ENCODE data around the gene C22orf31. TPM values are rescaled to one million over a fixed set of nuclear protein-coding genes. Genes with fewer than 3 reads are reported as not detected.

The C22orf31 gene
- total RNA-seq, 1 experiment from 2014 or later = not detected

- Mint-ChIP-seq H3K9me3 (ENCODE audit: unreplicated experiment) (no peaks in the 10 kb centered on the region), H3K4me3 (ENCODE audit: unreplicated experiment) (peak overlapping the region; percentile 83), H3K36me3 (ENCODE audit: insufficient read depth, unreplicated experiment) (no peaks in the 10 kb centered on the region), H3K27ac (ENCODE audit: low read depth, unreplicated experiment) (peak overlapping the region; percentile 97), H3K27me3 (ENCODE audit: insufficient read depth, unreplicated experiment) (no peaks in the 10 kb centered on the region), H3K4me1 (ENCODE audit: insufficient read depth, unreplicated experiment) (peaks cover 22% of the 10 kb centered on the region)
- peak; percentile 95 for DNase-seq (ENCODE audit: unreplicated experiment)
- ChIA-PET CTCF (interaction anchor here (0.7 to 3.4 kb wide), 7 partner anchors 9 to 215 kb away, joined by 3 to 21 read pairs (median 4); no protein-coding TSS in a partner anchor), POLR2A (interaction anchor here (0.6 to 2.4 kb wide), 13 partner anchors 9 to 231 kb away, joined by 3 to 11 read pairs (median 4); partner anchors contain the start of gene XBP1)
- TSS peak; percentile 86 for BruUV-seq (replicated peaks)
- intact Hi-C loops (cut with micrococcal nuclease) = loop anchor here (1.0 to 5.0 kb wide), 2 partner anchors 134 to 148 kb away; partner anchors contain the start of gene ZNRF3
- no peak for TF ChIP-seq CTCF (IDR thresholded peaks at IDR 0.05; ENCODE audit: unreplicated experiment)
Observed at GRCh38 chr22:29031227-29032011, 30.2 kb downstream of the C22orf31 start.

GRCh38 chr22:29030618-29031226 is 30.9 kb downstream of the C22orf31 start:
- TF ChIP-seq CTCF (IDR thresholded peaks at IDR 0.05; ENCODE audit: unreplicated experiment) = no peak
- POLR2A ChIA-PET = interaction anchor here (0.6 to 2.4 kb wide), 12 partner anchors 10 to 324 kb away, joined by 3 to 11 read pairs (median 4); no protein-coding TSS in a partner anchor
- intact Hi-C loops (cut with micrococcal nuclease) = loop anchor here (1.0 to 5.0 kb wide), 2 partner anchors 133 to 147 kb away; partner anchors contain the start of gene ZNRF3
- Mint-ChIP-seq H3K4me1 (ENCODE audit: insufficient read depth, unreplicated experiment) (peaks cover 22% of the 10 kb centered on the region), H3K9me3 (ENCODE audit: unreplicated experiment) (no peaks in the 10 kb centered on the region), H3K36me3 (ENCODE audit: insufficient read depth, unreplicated experiment) (no peaks in the 10 kb centered on the region), H3K27me3 (ENCODE audit: insufficient read depth, unreplicated experiment) (no peaks in the 10 kb centered on the region), H3K4me3 (ENCODE audit: unreplicated experiment) (peak overlapping the region; percentile 83), H3K27ac (ENCODE audit: low read depth, unreplicated experiment) (peak overlapping the region; percentile 97)
- no TSS peak for BruUV-seq (replicated peaks)
- CTCF ChIA-PET = interaction anchor here (0.7 to 3.4 kb wide), 5 partner anchors 10 to 175 kb away, joined by 3 to 21 read pairs (median 6); no protein-coding TSS in a partner anchor
- peak; percentile 91 for DNase-seq (ENCODE audit: unreplicated experiment)

- DNase-seq (ENCODE audit: unreplicated experiment) = peak; percentile 40
- H3K27me3 Mint-ChIP-seq (ENCODE audit: insufficient read depth, unreplicated experiment) = no peaks in the 10 kb centered on the region
- peak overlapping the region; percentile 83 for H3K4me3 Mint-ChIP-seq (ENCODE audit: unreplicated experiment)
- TF ChIP-seq CTCF (IDR thresholded peaks at IDR 0.05; ENCODE audit: unreplicated experiment) = no peak
- no peaks in the 10 kb centered on the region for H3K9me3 Mint-ChIP-seq (ENCODE audit: unreplicated experiment)
- CTCF ChIA-PET = interaction anchor here (1.8 to 3.4 kb wide), 2 partner anchors 10 to 174 kb away, joined by 7 to 21 read pairs; no protein-coding TSS in a partner anchor
- peaks cover 22% of the 10 kb centered on the region for H3K4me1 Mint-ChIP-seq (ENCODE audit: insufficient read depth, unreplicated experiment)
- intact Hi-C loops (cut with micrococcal nuclease) = loop anchor here (5.0 kb wide), 1 partner anchor 133 kb away; no protein-coding TSS in a partner anchor
- no TSS peak for BruUV-seq (replicated peaks)
- POLR2A ChIA-PET = interaction anchor here (0.6 to 2.4 kb wide), 6 partner anchors 53 to 323 kb away, joined by 3 to 8 read pairs (median 6); no protein-coding TSS in a partner anchor
- no peaks in the 10 kb centered on the region for H3K36me3 Mint-ChIP-seq (ENCODE audit: insufficient read depth, unreplicated experiment)
- peak overlapping the region; percentile 31 for H3K27ac Mint-ChIP-seq (ENCODE audit: low read depth, unreplicated experiment)
Observed at GRCh38 chr22:29030016-29030617, 31.5 kb downstream of the C22orf31 start.
